GM23338 (cell line): Measurements from ENCODE around the gene ACAT2.

Source experiments
- CTCF ChIP-seq, 2 experiments: fragments of 200-600 bp in 1 of 2; sonication (generic) in 1 of 2; conservative IDR thresholded peaks; 2 replicates each; pipeline versions ENCODE4 v1.5.1 to v1.6.1; 2016 to 2017; ENCODE audit warnings: antibody characterized with exemption in 2 of 2, low read depth in 2 of 2, mild to moderate bottlenecking in 2 of 2, moderate library complexity in 1 of 2
- ETS1 ChIP-seq: IDR thresholded peaks from 2 replicates; pipeline ENCODE4 v1.6.1; 2016; ENCODE audit warnings: antibody characterized with exemption
- EZH2 ChIP-seq: fragments of 200-600 bp; sonication (generic); IDR thresholded peaks from one replicate; pipeline ENCODE4 v1.8.0; 2017; ENCODE audit warnings: antibody characterized with exemption, mild to moderate bottlenecking, low read depth; ENCODE audit not compliant: unreplicated experiment
- EZH2phosphoT487 ChIP-seq: fragments of 200-600 bp; sonication (generic); IDR thresholded peaks from one replicate; pipeline ENCODE4 v1.8.1; 2018; ENCODE audit warnings: antibody characterized with exemption; ENCODE audit not compliant: unreplicated experiment
- NANOG ChIP-seq: IDR thresholded peaks from 2 replicates; pipeline ENCODE4 v1.6.1; 2016; ENCODE audit warnings: antibody characterized with exemption, borderline replicate concordance
- POLR2AphosphoS5 ChIP-seq: IDR thresholded peaks from 2 replicates; pipeline ENCODE4 v1.6.1; 2016; ENCODE audit warnings: antibody characterized with exemption, low read depth
- REST ChIP-seq: IDR thresholded peaks from one replicate; pipeline ENCODE4 v1.6.1; 2018; ENCODE audit warnings: antibody characterized with exemption; ENCODE audit not compliant: unreplicated experiment
- ZNF331 ChIP-seq: fragments of 250-450 bp; sonication (Bioruptor Pico); IDR thresholded peaks from 2 replicates; pipeline ENCODE4 v1.5.0; 2020; ENCODE audit warnings: low read depth, mild to moderate bottlenecking, moderate library complexity
- ZNF462 ChIP-seq: fragments of 250-450 bp; sonication (Bioruptor Pico); IDR thresholded peaks from 2 replicates; pipeline ENCODE4 v1.5.0; 2020; ENCODE audit warnings: mild to moderate bottlenecking, moderate library complexity

GRCh38 chr6:159769470-159769869, 7.6 kb downstream of the ACAT2 start:
- TF ChIP-seq EZH2phosphoT487 (no peak), CTCF (conservative IDR thresholded peaks at IDR 0.05; ENCODE audit: low read depth in 2 of 2) (no peak), EZH2 (no peak), ZNF331 (CRISPR knock-in tag) (no peak), POLR2AphosphoS5 (no peak), ZNF462 (CRISPR knock-in tag) (no peak), NANOG (no peak), REST (no peak), ETS1 (no peak)
